Rectal smooth muscle tissue (tissue), 1 donor: ENCODE measurements around the gene RASGEF1C.

Source experiments
- H3K27ac ChIP-seq: one replicate; pipeline ENCODE4 v1.7.0; 2013; ENCODE audit warnings: low read depth, low read length, inconsistent platforms
- H3K27me3 ChIP-seq: one replicate; pipeline ENCODE4 v1.7.0; 2013; ENCODE audit warnings: low read length; ENCODE audit not compliant: control insufficient read depth, insufficient read depth
- H3K36me3 ChIP-seq: one replicate; pipeline ENCODE4 v1.7.0; 2013; ENCODE audit warnings: low read length; ENCODE audit not compliant: control insufficient read depth, insufficient read depth
- H3K4me1 ChIP-seq: one replicate; pipeline ENCODE4 v1.7.0; 2013; ENCODE audit warnings: low read length; ENCODE audit not compliant: control insufficient read depth, insufficient read depth
- H3K4me3 ChIP-seq: one replicate; pipeline ENCODE4 v1.7.0; 2013; ENCODE audit warnings: low read length
- H3K9ac ChIP-seq: one replicate; pipeline ENCODE4 v1.7.0; 2013; ENCODE audit warnings: low read length

Gene RASGEF1C

GRCh38 chr5:180209137-180209581, at the start of gene RASGEF1C:
TSS of gene RASGEF1C (minus strand) at chr5:180209211. CDS start at chr5:180138052, 71,159 bp downstream.
- Histone ChIP-seq H3K27me3 (peaks cover 6% of the 10 kb centered on the region), H3K4me3 (peak within 1 kb of the TSS; percentile 60), H3K36me3 (no peaks in the 10 kb centered on the region), H3K9ac (no peak within 1 kb of the TSS), H3K27ac (no peak within 1 kb of the TSS), H3K4me1 (peaks cover 8% of the 10 kb centered on the region)

- H3K27ac ChIP-seq, result no peak overlapping the region
- H3K4me1 ChIP-seq, result no peaks in the 10 kb centered on the region
- H3K4me3 ChIP-seq, result no peak overlapping the region
- no peaks in the 10 kb centered on the region for H3K27me3 ChIP-seq
- peaks cover 44% of the 10 kb centered on the region for H3K36me3 ChIP-seq
- H3K9ac ChIP-seq, result no peak overlapping the region
Measured at GRCh38 chr5:180253036-180253824, 44.2 kb upstream of the RASGEF1C start.

- H3K27ac ChIP-seq, result no peak overlapping the region
- H3K4me1 ChIP-seq, result no peaks in the 10 kb centered on the region
- no peak overlapping the region for H3K4me3 ChIP-seq
- H3K36me3 ChIP-seq, result peaks cover 41% of the 10 kb centered on the region
- H3K27me3 ChIP-seq, result no peaks in the 10 kb centered on the region
- H3K9ac ChIP-seq, result no peak overlapping the region
Measured at GRCh38 chr5:180251887-180252286, 42.9 kb upstream of the RASGEF1C start.

- no peak overlapping the region for H3K4me3 ChIP-seq
- peaks cover 36% of the 10 kb centered on the region for H3K36me3 ChIP-seq
- H3K9ac ChIP-seq, result no peak overlapping the region
- H3K27ac ChIP-seq, result no peak overlapping the region
- no peaks in the 10 kb centered on the region for H3K27me3 ChIP-seq
- no peaks in the 10 kb centered on the region for H3K4me1 ChIP-seq
Measured at GRCh38 chr5:180251141-180251540, 42.1 kb upstream of the RASGEF1C start.

- no peak overlapping the region for H3K4me3 ChIP-seq
- H3K27ac ChIP-seq, result no peak overlapping the region
- no peaks in the 10 kb centered on the region for H3K27me3 ChIP-seq
- H3K9ac ChIP-seq, result no peak overlapping the region
- H3K4me1 ChIP-seq, result no peaks in the 10 kb centered on the region
- H3K36me3 ChIP-seq, result peaks cover 36% of the 10 kb centered on the region
Measured at GRCh38 chr5:180250329-180250728, 41.3 kb upstream of the RASGEF1C start.

GRCh38 chr5:180241600-180241999, 32.6 kb upstream of the RASGEF1C start:
- H3K4me1 ChIP-seq, result no peaks in the 10 kb centered on the region
- H3K4me3 ChIP-seq, result no peak overlapping the region
- no peaks in the 10 kb centered on the region for H3K27me3 ChIP-seq
- no peak overlapping the region for H3K9ac ChIP-seq
- H3K36me3 ChIP-seq, result peaks cover 18% of the 10 kb centered on the region
- H3K27ac ChIP-seq, result no peak overlapping the region

GRCh38 chr5:180238631-180239030, 29.6 kb upstream of the RASGEF1C start:
- Histone ChIP-seq H3K4me1 (no peaks in the 10 kb centered on the region), H3K4me3 (no peak overlapping the region), H3K27me3 (no peaks in the 10 kb centered on the region), H3K27ac (no peak overlapping the region), H3K36me3 (peaks cover 27% of the 10 kb centered on the region), H3K9ac (no peak overlapping the region)

GRCh38 chr5:180235846-180236245, 26.8 kb upstream of the RASGEF1C start:
- H3K27me3 ChIP-seq, result no peaks in the 10 kb centered on the region
- peaks cover 21% of the 10 kb centered on the region for H3K36me3 ChIP-seq
- no peak overlapping the region for H3K9ac ChIP-seq

GRCh38 chr5:180235077-180235476, 26.1 kb upstream of the RASGEF1C start:
- Histone ChIP-seq H3K27ac (no peak overlapping the region), H3K27me3 (no peaks in the 10 kb centered on the region), H3K4me3 (no peak overlapping the region), H3K4me1 (no peaks in the 10 kb centered on the region), H3K9ac (no peak overlapping the region), H3K36me3 (peaks cover 16% of the 10 kb centered on the region)

More at GRCh38 chr5:180235846-180236245, 26.8 kb upstream of the RASGEF1C start:
- Histone ChIP-seq H3K4me1 (no peaks in the 10 kb centered on the region), H3K4me3 (no peak overlapping the region), H3K27ac (no peak overlapping the region)

- Histone ChIP-seq H3K27ac (no peak overlapping the region), H3K36me3 (peaks cover 16% of the 10 kb centered on the region)
Measured at GRCh38 chr5:180234271-180234670, 25.3 kb upstream of the RASGEF1C start.

GRCh38 chr5:180233729-180234128, 24.7 kb upstream of the RASGEF1C start:
- Histone ChIP-seq H3K4me1 (no peaks in the 10 kb centered on the region), H3K27me3 (no peaks in the 10 kb centered on the region), H3K9ac (no peak overlapping the region), H3K27ac (no peak overlapping the region), H3K36me3 (peaks cover 16% of the 10 kb centered on the region), H3K4me3 (no peak overlapping the region)

More at GRCh38 chr5:180234271-180234670, 25.3 kb upstream of the RASGEF1C start:
- Histone ChIP-seq H3K27me3 (no peaks in the 10 kb centered on the region), H3K9ac (no peak overlapping the region), H3K4me3 (no peak overlapping the region), H3K4me1 (no peaks in the 10 kb centered on the region)

GRCh38 chr5:180230017-180230416, 21.0 kb upstream of the RASGEF1C start:
- Histone ChIP-seq H3K27ac (no peak overlapping the region), H3K36me3 (peaks cover 7% of the 10 kb centered on the region)

GRCh38 chr5:180222056-180222455, 13.0 kb upstream of the RASGEF1C start:
- no peak overlapping the region for H3K4me3 ChIP-seq
- H3K36me3 ChIP-seq, result no peaks in the 10 kb centered on the region
- H3K4me1 ChIP-seq, result no peaks in the 10 kb centered on the region
- no peaks in the 10 kb centered on the region for H3K27me3 ChIP-seq
- no peak overlapping the region for H3K9ac ChIP-seq
- no peak overlapping the region for H3K27ac ChIP-seq

More at GRCh38 chr5:180230017-180230416, 21.0 kb upstream of the RASGEF1C start:
- H3K9ac ChIP-seq, result no peak overlapping the region
- no peak overlapping the region for H3K4me3 ChIP-seq
- H3K4me1 ChIP-seq, result no peaks in the 10 kb centered on the region
- no peaks in the 10 kb centered on the region for H3K27me3 ChIP-seq
